Neural crest cell (in vitro differentiated cells): ENCODE measurements around the gene CACNA2D3. TPM values are rescaled to one million over a fixed set of nuclear protein-coding genes. Genes with fewer than 3 reads are reported as not detected.

ENCODE experiments used
- DNase-seq: peaks from one replicate; pipeline ENCODE4 v3.0.0; 2021; ENCODE audit warnings: low read depth, mixed read lengths, low spot score
- H3K27ac Mint-ChIP-seq: one replicate; pipeline ENCODE4 v1.8.0; 2021; ENCODE audit warnings: mild to moderate bottlenecking, mixed read lengths; ENCODE audit not compliant: unreplicated experiment
- H3K27me3 Mint-ChIP-seq: 2 replicates; pipeline ENCODE4 v1.8.0; 2021; ENCODE audit warnings: low read depth, mild to moderate bottlenecking, mixed read lengths
- H3K36me3 Mint-ChIP-seq: 2 replicates; pipeline ENCODE4 v1.8.0; 2021; ENCODE audit warnings: low read depth, mild to moderate bottlenecking, mixed read lengths
- H3K4me1 Mint-ChIP-seq: 2 replicates; pipeline ENCODE4 v1.8.0; 2021; ENCODE audit warnings: mixed read lengths
- H3K4me3 Mint-ChIP-seq: one replicate; pipeline ENCODE4 v1.8.0; 2021; ENCODE audit warnings: mild to moderate bottlenecking, mixed read lengths
- H3K9me3 Mint-ChIP-seq: 2 replicates; pipeline ENCODE4 v1.8.0; 2021; ENCODE audit warnings: mixed read lengths
- CTCF ChIP-seq: fragments of 200-600 bp; sonication (generic); conservative IDR thresholded peaks from 2 replicates; pipeline ENCODE4 v1.5.0; 2021; ENCODE audit warnings: antibody characterized with exemption, mild to moderate bottlenecking
- total RNA-seq: library from RNA; stranded (reverse); gene quantifications from 2 replicates; pipeline ENCODE4 v1.2.1, GENCODE V29; 2021

The CACNA2D3 gene
- total RNA-seq, 1 donor from 2014 or later: 0.82 TPM

GRCh38 chr3:54882129-54882833 is 759.9 kb downstream of the CACNA2D3 start:
- DNase-seq: no peak
- Mint-ChIP-seq H3K4me1 (peaks cover 19% of the 10 kb centered on the region), H3K9me3 (peaks cover 3% of the 10 kb centered on the region), H3K4me3 (no peak overlapping the region), H3K36me3 (no peaks in the 10 kb centered on the region), H3K27ac (no peak overlapping the region), H3K27me3 (no peaks in the 10 kb centered on the region)
- TF ChIP-seq CTCF: no peak

- TF ChIP-seq CTCF: no peak
- H3K27me3 Mint-ChIP-seq: no peaks in the 10 kb centered on the region
- H3K4me1 Mint-ChIP-seq: peaks cover 16% of the 10 kb centered on the region
- no peak for DNase-seq
- peaks cover 5% of the 10 kb centered on the region for H3K36me3 Mint-ChIP-seq
- H3K9me3 Mint-ChIP-seq: no peaks in the 10 kb centered on the region
- no peak overlapping the region for H3K27ac Mint-ChIP-seq
- no peak overlapping the region for H3K4me3 Mint-ChIP-seq
These were observed 765.8 kb downstream of the CACNA2D3 start for GRCh38 chr3:54888162-54888561.

- Mint-ChIP-seq H3K4me1 (peaks cover 16% of the 10 kb centered on the region), H3K27me3 (no peaks in the 10 kb centered on the region), H3K27ac (no peak overlapping the region), H3K9me3 (no peaks in the 10 kb centered on the region), H3K4me3 (no peak overlapping the region), H3K36me3 (peaks cover 5% of the 10 kb centered on the region)
- no peak for DNase-seq
- no peak for TF ChIP-seq CTCF
These were observed 766.5 kb downstream of the CACNA2D3 start for GRCh38 chr3:54888873-54889272.

- Mint-ChIP-seq H3K9me3 (no peaks in the 10 kb centered on the region), H3K36me3 (peaks cover 5% of the 10 kb centered on the region), H3K27me3 (no peaks in the 10 kb centered on the region), H3K4me1 (peaks cover 16% of the 10 kb centered on the region), H3K27ac (no peak overlapping the region), H3K4me3 (no peak overlapping the region)
- DNase-seq: no peak
- no peak for TF ChIP-seq CTCF
These were observed 767.4 kb downstream of the CACNA2D3 start for GRCh38 chr3:54889731-54890130.

- peaks cover 16% of the 10 kb centered on the region for H3K4me1 Mint-ChIP-seq
- peak overlapping the region; percentile 92 for H3K27ac Mint-ChIP-seq
- H3K36me3 Mint-ChIP-seq: peaks cover 5% of the 10 kb centered on the region
- no peaks in the 10 kb centered on the region for H3K9me3 Mint-ChIP-seq
- no peaks in the 10 kb centered on the region for H3K27me3 Mint-ChIP-seq
- DNase-seq: peak; percentile 14
- TF ChIP-seq CTCF: peak; percentile 59
- no peak overlapping the region for H3K4me3 Mint-ChIP-seq
These were observed 769.2 kb downstream of the CACNA2D3 start for GRCh38 chr3:54891540-54891897.
